SU-DHL-6 (cell line): Measurements from ENCODE around the gene TACC3.

Source experiments
- H2AFZ ChIP-seq: fragments of 200-600 bp; sonication (generic); 2 replicates; pipeline ENCODE4 v1.6.1; 2014; ENCODE audit warnings: low read depth, mild to moderate bottlenecking, moderate library complexity, mixed read lengths, antibody characterized with exemption, low read length; ENCODE audit not compliant: severe bottlenecking
- H3F3A ChIP-seq: fragments of 200-600 bp; shearing (Covaris generic); 2 replicates; pipeline ENCODE4 v1.6.0; 2016; ENCODE audit warnings: antibody characterized with exemption, mild to moderate bottlenecking; ENCODE audit not compliant: insufficient read depth
- H3K27ac ChIP-seq: fragments of 200-600 bp; sonication (generic); 2 replicates; pipeline ENCODE4 v1.5.1; 2016; ENCODE audit warnings: low read depth, mild to moderate bottlenecking, low read length, moderate library complexity, mixed read lengths
- H3K27me3 ChIP-seq: fragments of 200-600 bp; sonication (generic), shearing (Covaris generic); 2 replicates; pipeline ENCODE4 v1.6.0; 2014; ENCODE audit warnings: mild to moderate bottlenecking, low read length
- H3K36me3 ChIP-seq: fragments of 200-600 bp; sonication (generic); 2 replicates; pipeline ENCODE4 v1.6.1; 2014; ENCODE audit warnings: mild to moderate bottlenecking, low read length, mixed read lengths
- H3K4me2 ChIP-seq: fragments of 300-600, 200-600 bp; shearing (Covaris generic), sonication (generic); 2 replicates; pipeline ENCODE4 v1.6.0; 2014; ENCODE audit warnings: low read length, low read depth, mild to moderate bottlenecking; ENCODE audit not compliant: poor library complexity, severe bottlenecking
- H3K4me3 ChIP-seq: fragments of 200-600 bp; sonication (generic); 2 replicates; pipeline ENCODE4 v1.5.1; 2014; ENCODE audit warnings: antibody characterized with exemption, low read length, mild to moderate bottlenecking, mixed read lengths; ENCODE audit not compliant: insufficient read depth, poor library complexity, severe bottlenecking
- H3K79me2 ChIP-seq: fragments of 200-600 bp; sonication (generic); 2 replicates; pipeline ENCODE4 v1.6.1; 2014; ENCODE audit warnings: mild to moderate bottlenecking, low read length, moderate library complexity; ENCODE audit not compliant: insufficient read depth
- H3K9ac ChIP-seq: fragments of 200-600 bp; sonication (generic); 2 replicates; pipeline ENCODE4 v1.7.0; 2014; ENCODE audit warnings: mild to moderate bottlenecking, low read length
- H3K9me2 ChIP-seq: fragments of 200-600 bp; sonication (generic); replicated peaks from 2 replicates; pipeline ENCODE4 v1.6.1; 2014; ENCODE audit warnings: low read length; ENCODE audit not compliant: insufficient read depth
- H3K9me3 ChIP-seq: fragments of 200-600 bp; sonication (generic); 2 replicates; pipeline ENCODE4 v1.6.1; 2014; ENCODE audit warnings: low read length, mixed read lengths; ENCODE audit not compliant: insufficient read depth
- H4K20me1 ChIP-seq: fragments of 200-600 bp; sonication (generic); 2 replicates; pipeline ENCODE4 v1.6.1; 2014; ENCODE audit warnings: low read depth, mild to moderate bottlenecking, antibody characterized with exemption, low read length, moderate library complexity, mixed read lengths
- EZH2phosphoT487 ChIP-seq: fragments of 200-600 bp; sonication (generic), shearing (Covaris generic); conservative IDR thresholded peaks from 2 replicates; pipeline ENCODE4 v1.6.1; 2018; ENCODE audit warnings: mild to moderate bottlenecking, antibody characterized with exemption, low read length, moderate library complexity, mixed read lengths
- TF ChIP-seq, protein P1 (sequence below): fragments of 200-600 bp; sonication (generic); IDR thresholded peaks from one replicate; pipeline ENCODE4 v1.5.1; 2017; ENCODE audit warnings: antibody characterized with exemption, mild to moderate bottlenecking, low read length, moderate library complexity; ENCODE audit not compliant: insufficient read depth, poor library complexity, severe bottlenecking

TACC3 gene

DNA sequence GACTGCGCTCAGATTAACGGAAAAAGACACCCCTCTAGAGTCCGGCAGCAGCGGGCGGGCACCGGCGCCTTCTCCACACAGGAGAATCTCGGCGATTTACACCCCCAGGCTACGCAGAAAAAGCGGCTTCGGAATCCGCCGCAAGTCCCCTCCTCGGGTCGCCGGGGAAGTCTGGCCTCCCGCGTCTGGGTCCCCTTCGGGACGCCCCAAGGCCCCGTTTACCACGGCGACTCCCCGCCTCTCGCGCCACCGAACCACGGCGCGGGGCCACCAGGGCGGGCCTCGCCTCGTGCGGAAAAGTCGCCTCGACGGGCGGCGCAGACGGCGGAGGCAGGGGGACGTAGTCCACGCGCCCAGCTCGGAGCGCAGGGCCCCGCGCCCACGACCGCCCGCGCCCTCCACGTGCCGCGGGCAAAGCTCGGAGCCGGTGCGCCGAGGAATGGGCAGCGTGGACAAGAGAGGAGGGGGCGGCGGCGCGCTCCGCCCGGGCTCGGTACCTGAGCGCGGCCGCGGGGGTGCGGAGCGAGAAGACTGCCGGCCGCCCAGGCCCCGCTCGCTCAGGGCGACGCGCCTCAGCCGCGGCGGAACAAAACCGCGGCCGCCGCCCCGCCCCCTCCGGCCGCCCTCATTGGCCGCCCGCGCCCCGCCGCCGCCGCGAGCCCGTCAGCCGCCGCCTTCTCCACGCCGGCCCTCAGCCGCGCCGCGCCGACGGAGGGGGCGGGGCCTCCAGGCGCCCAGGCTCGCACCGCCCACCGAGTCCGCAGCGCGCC lies 37.4 kb upstream of the TACC3 start, which contains the start of gene FAM53A:
TSS of gene FAM53A (minus strand) at position 578 of the 770 bp plus-strand sequence. CDS start 15,572 bp downstream, outside the sequence.
- Histone ChIP-seq H3K79me2 (no peaks in the 10 kb centered on the region), H3K4me2 (peak within 1 kb of the TSS; percentile 27), H3K36me3 (no peaks in the 10 kb centered on the region), H3K4me3 (peak within 1 kb of the TSS; percentile 46), H3K9me3 (no peaks in the 10 kb centered on the region), H2AFZ (peak within 1 kb of the TSS; percentile 8), H3K9me2 (no peaks in the 10 kb centered on the region), H3F3A (peaks cover 16% of the 10 kb centered on the region), H3K27me3 (no peaks in the 10 kb centered on the region), H3K9ac (peak within 1 kb of the TSS; percentile 29; the same call in 1 of the 2 replicates), H4K20me1 (no peaks in the 10 kb centered on the region), H3K27ac (no peak within 1 kb of the TSS)
- TF ChIP-seq, protein P1, sequence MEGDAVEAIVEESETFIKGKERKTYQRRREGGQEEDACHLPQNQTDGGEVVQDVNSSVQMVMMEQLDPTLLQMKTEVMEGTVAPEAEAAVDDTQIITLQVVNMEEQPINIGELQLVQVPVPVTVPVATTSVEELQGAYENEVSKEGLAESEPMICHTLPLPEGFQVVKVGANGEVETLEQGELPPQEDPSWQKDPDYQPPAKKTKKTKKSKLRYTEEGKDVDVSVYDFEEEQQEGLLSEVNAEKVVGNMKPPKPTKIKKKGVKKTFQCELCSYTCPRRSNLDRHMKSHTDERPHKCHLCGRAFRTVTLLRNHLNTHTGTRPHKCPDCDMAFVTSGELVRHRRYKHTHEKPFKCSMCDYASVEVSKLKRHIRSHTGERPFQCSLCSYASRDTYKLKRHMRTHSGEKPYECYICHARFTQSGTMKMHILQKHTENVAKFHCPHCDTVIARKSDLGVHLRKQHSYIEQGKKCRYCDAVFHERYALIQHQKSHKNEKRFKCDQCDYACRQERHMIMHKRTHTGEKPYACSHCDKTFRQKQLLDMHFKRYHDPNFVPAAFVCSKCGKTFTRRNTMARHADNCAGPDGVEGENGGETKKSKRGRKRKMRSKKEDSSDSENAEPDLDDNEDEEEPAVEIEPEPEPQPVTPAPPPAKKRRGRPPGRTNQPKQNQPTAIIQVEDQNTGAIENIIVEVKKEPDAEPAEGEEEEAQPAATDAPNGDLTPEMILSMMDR: no peak
- no peak for TF ChIP-seq EZH2phosphoT487

DNA sequence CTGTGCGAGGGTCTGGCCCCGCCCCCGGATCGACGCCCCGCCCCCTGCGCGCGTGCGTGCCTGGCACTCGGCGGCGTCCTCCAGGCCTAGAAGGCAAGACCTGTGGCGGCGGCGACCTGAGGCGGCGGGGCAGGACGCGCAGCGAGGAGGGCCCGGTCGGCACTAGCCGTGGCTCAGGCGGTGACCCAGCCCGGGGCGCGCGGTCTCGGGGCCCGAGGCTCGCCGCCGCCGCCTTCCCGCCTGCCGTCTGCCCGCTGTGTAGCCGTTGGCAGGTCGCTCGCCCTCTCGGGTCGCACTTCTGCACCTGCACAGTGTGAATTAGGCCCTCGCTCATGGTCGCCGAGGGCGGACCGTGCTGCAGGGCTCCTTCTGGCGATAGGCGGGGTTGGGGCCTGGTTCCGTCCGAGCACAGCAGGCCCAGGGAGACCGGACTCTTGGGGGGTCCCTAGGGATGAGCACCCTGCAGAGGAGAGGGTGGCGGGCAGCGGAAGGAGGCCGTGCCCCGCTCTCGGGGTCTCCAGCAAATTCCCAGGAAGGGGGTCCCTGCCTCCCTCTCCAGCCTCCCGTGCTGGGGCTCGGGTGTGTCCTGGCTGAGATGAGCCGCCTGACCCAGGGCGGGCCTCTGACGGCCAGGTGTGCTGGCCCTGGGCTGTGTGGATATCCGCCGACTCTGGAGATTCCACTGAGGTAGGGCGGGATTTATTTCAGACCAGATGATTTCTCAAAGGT lies 36.7 kb upstream of the TACC3 start:
- Histone ChIP-seq H3K79me2 (no peaks in the 10 kb centered on the region), H3K9me3 (no peaks in the 10 kb centered on the region), H4K20me1 (no peaks in the 10 kb centered on the region), H3K36me3 (no peaks in the 10 kb centered on the region), H3K9ac (0 out of 2 replicates have a peak overlapping the region, but pooled peaks have one; percentile 24), H3K4me3 (no peak overlapping the region), H3F3A (peaks cover 20% of the 10 kb centered on the region), H3K9me2 (no peaks in the 10 kb centered on the region), H3K4me2 (peak overlapping the region; percentile 17), H3K27ac (no peak overlapping the region), H3K27me3 (no peaks in the 10 kb centered on the region), H2AFZ (no peak overlapping the region)
- no peak for TF ChIP-seq EZH2phosphoT487
- TF ChIP-seq, protein P1: no peak

DNA sequence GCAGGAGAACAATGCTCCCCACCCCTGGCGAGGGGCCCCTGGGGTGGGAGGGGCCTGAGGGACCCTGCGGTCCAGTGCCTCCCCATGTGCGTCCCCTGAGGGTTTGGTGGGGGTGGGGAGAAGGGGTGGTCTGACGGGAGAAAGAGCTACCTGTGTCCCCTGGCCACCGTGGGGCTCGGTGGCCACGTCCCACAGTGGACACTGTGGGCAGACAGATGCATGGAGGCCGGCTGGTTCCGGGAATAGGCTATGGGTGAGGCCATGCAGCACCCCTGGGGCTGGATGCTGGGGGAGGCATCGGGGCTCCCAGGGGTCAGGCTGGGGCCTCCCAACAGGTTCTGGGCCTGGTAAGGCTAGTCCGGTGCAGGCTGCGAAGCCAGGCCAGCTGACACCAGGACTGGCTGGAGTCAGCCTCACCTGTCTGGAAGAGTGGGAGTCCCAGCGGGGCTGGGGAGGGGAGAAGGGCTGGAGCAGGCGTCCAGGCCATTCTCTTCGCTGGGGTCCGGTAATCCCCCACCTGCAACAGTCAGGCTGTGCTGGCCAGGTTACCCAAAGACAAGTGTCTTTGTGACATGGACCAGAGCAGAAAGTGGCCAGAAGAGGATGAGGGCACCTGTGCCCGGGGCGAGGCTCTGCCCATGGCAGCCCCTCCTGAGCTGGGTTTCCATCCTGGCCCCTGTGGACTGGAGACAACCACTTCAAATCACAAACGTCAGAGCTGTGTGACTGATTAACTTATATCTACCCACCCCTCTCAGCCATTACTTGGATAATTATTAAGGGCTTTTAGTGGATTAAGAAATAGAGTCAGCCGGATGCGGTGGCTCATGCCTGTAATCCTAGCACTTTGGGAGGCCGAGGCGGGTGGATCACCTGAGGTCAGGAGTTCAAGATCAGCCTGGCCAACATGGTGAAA lies 35.8 kb upstream of the TACC3 start:
- H3K79me2 ChIP-seq: no peaks in the 10 kb centered on the region
- no peaks in the 10 kb centered on the region for H4K20me1 ChIP-seq
- no peaks in the 10 kb centered on the region for H3K36me3 ChIP-seq
- peaks cover 22% of the 10 kb centered on the region for H3F3A ChIP-seq
- no peak overlapping the region for H3K4me3 ChIP-seq
- no peak overlapping the region for H3K4me2 ChIP-seq
- TF ChIP-seq, protein P1: no peak
- TF ChIP-seq EZH2phosphoT487: no peak
- H3K9ac ChIP-seq: no peak overlapping the region
- H3K27me3 ChIP-seq: no peaks in the 10 kb centered on the region
- H3K27ac ChIP-seq: no peak overlapping the region
- H2AFZ ChIP-seq: no peak overlapping the region
- no peaks in the 10 kb centered on the region for H3K9me3 ChIP-seq
- no peaks in the 10 kb centered on the region for H3K9me2 ChIP-seq
